Heart left ventricle (tissue), 13 donors: ENCODE measurements around the gene AMTN.

ENCODE experiments used
- POLR2A ChIP-seq, 2 donors: fragments of 450-650 bp; IDR thresholded peaks; one replicate each; pipeline ENCODE4 v1.6.1; 2017; ENCODE audit warnings: antibody characterized with exemption in 2 of 2, mild to moderate bottlenecking in 2 of 2, moderate library complexity in 2 of 2
- TF ChIP-seq, protein P1 (sequence below), 12 donors: fragments of 200-600 bp; sonication (generic) in 4 of 12; IDR thresholded peaks; one replicate each; pipeline versions ENCODE4 v1.5.0 to v1.8.0; 2018 to 2022; ENCODE audit warnings: antibody characterized with exemption in 12 of 12, mild to moderate bottlenecking in 5 of 12
- donor health status: ischemic (EF 13 %, LVEDD 7.1; RV severe dilation, severe dysfunction).
- donor health status: DM: no; HTN: yes; CAD: no.
- donor health status: DM: no; HTN: no; CAD: no.
- donor health status: ischemic (EF 25% LVEDD 6.9; RV normal size, moderate dysfunction).
- donor health status: ischemic (EF 25% LVEDD 5.7; RV mildly dilated, moderate dysfunction).
- donor health status: ischemic (EF 35%, LVEDD 5.7; RV mildly dilated, moderate dysfunction).
- donor health status: nonischemic (EF 11% LVEDD 7.7; RV severe dilation, severe dysfunction).
- donor health status: DM: yes; HTN: yes; CAD: no.
- donor health status: PGD.
- donor health status: ischemic (EF 29% LVEDD 5.4; RV normal size, mild dysfunction).
- donor health status: nonischemic (EF 23%, LVEDD 6.1; RV moderate dilation, normal function).

DNA sequence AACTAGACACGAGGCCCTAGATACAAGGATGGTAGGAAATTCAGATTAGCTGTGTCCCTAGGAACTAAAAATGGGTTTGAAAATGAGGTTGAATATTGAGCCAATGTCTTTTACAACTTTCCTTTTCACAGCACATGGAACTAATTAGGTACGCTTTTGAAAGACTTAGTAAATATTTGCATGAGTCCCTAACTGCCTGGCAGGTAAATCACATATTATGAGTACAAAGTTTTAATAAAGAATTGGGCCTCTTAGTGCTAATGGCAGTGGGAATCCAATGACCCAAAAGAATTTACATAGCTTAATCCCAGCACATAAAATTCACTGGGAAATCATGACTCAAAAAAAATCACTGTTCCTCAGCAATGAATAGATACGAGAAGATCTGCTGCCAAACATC is 29.6 kb upstream of the AMTN start:
- no peak for TF ChIP-seq POLR2A (IDR thresholded peaks at IDR 0.05)
- TF ChIP-seq, protein P1, sequence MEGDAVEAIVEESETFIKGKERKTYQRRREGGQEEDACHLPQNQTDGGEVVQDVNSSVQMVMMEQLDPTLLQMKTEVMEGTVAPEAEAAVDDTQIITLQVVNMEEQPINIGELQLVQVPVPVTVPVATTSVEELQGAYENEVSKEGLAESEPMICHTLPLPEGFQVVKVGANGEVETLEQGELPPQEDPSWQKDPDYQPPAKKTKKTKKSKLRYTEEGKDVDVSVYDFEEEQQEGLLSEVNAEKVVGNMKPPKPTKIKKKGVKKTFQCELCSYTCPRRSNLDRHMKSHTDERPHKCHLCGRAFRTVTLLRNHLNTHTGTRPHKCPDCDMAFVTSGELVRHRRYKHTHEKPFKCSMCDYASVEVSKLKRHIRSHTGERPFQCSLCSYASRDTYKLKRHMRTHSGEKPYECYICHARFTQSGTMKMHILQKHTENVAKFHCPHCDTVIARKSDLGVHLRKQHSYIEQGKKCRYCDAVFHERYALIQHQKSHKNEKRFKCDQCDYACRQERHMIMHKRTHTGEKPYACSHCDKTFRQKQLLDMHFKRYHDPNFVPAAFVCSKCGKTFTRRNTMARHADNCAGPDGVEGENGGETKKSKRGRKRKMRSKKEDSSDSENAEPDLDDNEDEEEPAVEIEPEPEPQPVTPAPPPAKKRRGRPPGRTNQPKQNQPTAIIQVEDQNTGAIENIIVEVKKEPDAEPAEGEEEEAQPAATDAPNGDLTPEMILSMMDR (IDR thresholded peaks at IDR 0.05) = no peak
